ENCODE data around the gene UPF3A.
A peak's percentile ranks its signal among the peaks of the same experiment; 100 is the strongest.

The UPF3A gene

GRCh38 chr13:114303700-114304327 lies 22.4 kb downstream of the UPF3A start:
- Histone ChIP-seq H3K9me3 (ENCODE audit: low read length) (no peaks in the 10 kb centered on the region), H3K4me1 (ENCODE audit: insufficient read depth, low read length, severe bottlenecking) (no peaks in the 10 kb centered on the region), H3F3A (ENCODE audit: insufficient read depth, low read length) (no peaks in the 10 kb centered on the region), H3K27me3 (ENCODE audit: insufficient read depth, low read length) (no peaks in the 10 kb centered on the region), H3K79me2 (ENCODE audit: insufficient read depth, low read length) (no peaks in the 10 kb centered on the region), H3K4me3 (ENCODE audit: low read depth, low read length, poor library complexity, severe bottlenecking) (no peak overlapping the region), H3K36me3 (ENCODE audit: insufficient read depth, low read length) (peaks cover 75% of the 10 kb centered on the region), H2AFZ (ENCODE audit: low read length) (no peak overlapping the region), H3K27ac (ENCODE audit: low read depth, low read length, poor library complexity, severe bottlenecking) (no peak overlapping the region), H3K9ac (ENCODE audit: low read length) (no peak overlapping the region), H3K9me2 (ENCODE audit: low read depth, low read length) (no peaks in the 10 kb centered on the region), H3K4me2 (ENCODE audit: low read length) (no peak overlapping the region), H4K20me1 (ENCODE audit: insufficient read depth, low read length) (no peaks in the 10 kb centered on the region)
- TF ChIP-seq CTCF (IDR thresholded peaks at IDR 0.05; ENCODE audit: low read length) = no peak
- no peak for TF ChIP-seq EZH2 (IDR thresholded peaks at IDR 0.05; ENCODE audit: borderline replicate concordance, low read length)

GRCh38 chr13:114304346-114305034 lies 23.1 kb downstream of the UPF3A start:
- Histone ChIP-seq H3K27ac (ENCODE audit: low read depth, low read length, poor library complexity, severe bottlenecking) (no peak overlapping the region), H3K4me2 (ENCODE audit: low read length) (no peak overlapping the region), H3K9ac (ENCODE audit: low read length) (no peak overlapping the region), H3K36me3 (ENCODE audit: insufficient read depth, low read length) (peaks cover 68% of the 10 kb centered on the region), H3K27me3 (ENCODE audit: insufficient read depth, low read length) (no peaks in the 10 kb centered on the region), H4K20me1 (ENCODE audit: insufficient read depth, low read length) (no peaks in the 10 kb centered on the region), H3K4me1 (ENCODE audit: insufficient read depth, low read length, severe bottlenecking) (peaks cover 5% of the 10 kb centered on the region), H2AFZ (ENCODE audit: low read length) (no peak overlapping the region), H3K9me3 (ENCODE audit: low read length) (no peaks in the 10 kb centered on the region), H3K79me2 (ENCODE audit: insufficient read depth, low read length) (no peaks in the 10 kb centered on the region), H3K4me3 (ENCODE audit: low read depth, low read length, poor library complexity, severe bottlenecking) (no peak overlapping the region), H3K9me2 (ENCODE audit: low read depth, low read length) (no peaks in the 10 kb centered on the region), H3F3A (ENCODE audit: insufficient read depth, low read length) (0 out of 2 replicates have a peak, but pooled peaks cover 4% of the 10 kb centered on the region)
- TF ChIP-seq CTCF (IDR thresholded peaks at IDR 0.05; ENCODE audit: low read length) (no peak), EZH2 (IDR thresholded peaks at IDR 0.05; ENCODE audit: borderline replicate concordance, low read length) (no peak)

- H4K20me1 ChIP-seq (ENCODE audit: insufficient read depth, low read length) = no peaks in the 10 kb centered on the region
- peaks cover 7% of the 10 kb centered on the region for H3K79me2 ChIP-seq (ENCODE audit: insufficient read depth, low read length)
- no peak overlapping the region for H3K4me3 ChIP-seq (ENCODE audit: low read depth, low read length, poor library complexity, severe bottlenecking)
- H3K36me3 ChIP-seq (ENCODE audit: insufficient read depth, low read length) = peaks cover 26% of the 10 kb centered on the region
- no peaks in the 10 kb centered on the region for H3K9me3 ChIP-seq (ENCODE audit: low read length)
- H3K9ac ChIP-seq (ENCODE audit: low read length) = no peak overlapping the region
- H3K9me2 ChIP-seq (ENCODE audit: low read depth, low read length) = no peaks in the 10 kb centered on the region
- peaks cover 8% of the 10 kb centered on the region; the same call in 1 of the 2 replicates for H3F3A ChIP-seq (ENCODE audit: insufficient read depth, low read length)
- TF ChIP-seq CTCF (IDR thresholded peaks at IDR 0.05; ENCODE audit: low read length) (no peak), EZH2 (IDR thresholded peaks at IDR 0.05; ENCODE audit: borderline replicate concordance, low read length) (no peak)
- H3K27me3 ChIP-seq (ENCODE audit: insufficient read depth, low read length) = no peaks in the 10 kb centered on the region
- peaks cover 50% of the 10 kb centered on the region for H3K4me1 ChIP-seq (ENCODE audit: insufficient read depth, low read length, severe bottlenecking)
- H2AFZ ChIP-seq (ENCODE audit: low read length) = no peak overlapping the region
- no peak overlapping the region for H3K4me2 ChIP-seq (ENCODE audit: low read length)
- H3K27ac ChIP-seq (ENCODE audit: low read depth, low read length, poor library complexity, severe bottlenecking) = peak overlapping the region; percentile 93
Measured at GRCh38 chr13:114309086-114309485, 27.7 kb downstream of the UPF3A start.

Measured in OCI-LY1 (cell line).